Loucy (cell line): ENCODE measurements around the gene SIGLEC15.

Source experiments
- H2AFZ ChIP-seq: fragments of 200-600 bp; sonication (generic); 2 replicates; pipeline ENCODE4 v1.6.0; 2016; ENCODE audit warnings: antibody characterized with exemption, mild to moderate bottlenecking, low read length, moderate library complexity
- H3F3A ChIP-seq: fragments of 200-600 bp; 2 replicates; pipeline ENCODE4 v1.6.0; 2016; ENCODE audit warnings: antibody characterized with exemption, low read depth, mild to moderate bottlenecking
- H3K27me3 ChIP-seq: fragments of 200-600 bp; sonication (generic); 2 replicates; pipeline ENCODE4 v1.6.1; 2014; ENCODE audit warnings: low read length, mild to moderate bottlenecking; ENCODE audit not compliant: insufficient read depth, poor library complexity, severe bottlenecking
- H3K36me3 ChIP-seq: fragments of 200-600 bp; sonication (generic); 2 replicates; pipeline ENCODE4 v1.6.1; 2016; ENCODE audit warnings: low read length; ENCODE audit not compliant: insufficient read depth
- H3K4me1 ChIP-seq: fragments of 200-600 bp; sonication (generic); 2 replicates; pipeline ENCODE4 v1.5.1; 2014; ENCODE audit warnings: low read length, mild to moderate bottlenecking; ENCODE audit not compliant: insufficient read depth, poor library complexity, severe bottlenecking
- H3K4me2 ChIP-seq: fragments of 200-600 bp; sonication (generic); 2 replicates; pipeline ENCODE4 v1.6.0; 2014; ENCODE audit warnings: antibody characterized with exemption, low read length, low read depth, mild to moderate bottlenecking; ENCODE audit not compliant: poor library complexity, severe bottlenecking
- H3K4me3 ChIP-seq: fragments of 200-600 bp; sonication (generic); 2 replicates; pipeline ENCODE4 v1.5.1; 2014; ENCODE audit warnings: low read length, mild to moderate bottlenecking, mixed read lengths; ENCODE audit not compliant: poor library complexity, severe bottlenecking
- H3K79me2 ChIP-seq: fragments of 200-600 bp; sonication (generic); 2 replicates; pipeline ENCODE4 v1.6.1; 2014; ENCODE audit warnings: low read length; ENCODE audit not compliant: insufficient read depth
- H3K9ac ChIP-seq: fragments of 200-600 bp; sonication (generic); 2 replicates; pipeline ENCODE4 v1.6.0; 2014; ENCODE audit warnings: mild to moderate bottlenecking, low read depth, low read length, moderate library complexity; ENCODE audit not compliant: poor library complexity, severe bottlenecking
- H3K9me2 ChIP-seq: fragments of 200-600 bp; sonication (generic); replicated peaks from 2 replicates; pipeline ENCODE4 v1.6.1; 2016; ENCODE audit warnings: low read depth, low read length, mixed read lengths
- H3K9me3 ChIP-seq: fragments of 200-600 bp; sonication (generic); 2 replicates; pipeline ENCODE4 v1.6.1; 2014; ENCODE audit warnings: mild to moderate bottlenecking, antibody characterized with exemption, low read length, low read depth; ENCODE audit not compliant: insufficient read depth
- H4K20me1 ChIP-seq: fragments of 200-600 bp; sonication (generic); 2 replicates; pipeline ENCODE4 v1.6.0; 2014; ENCODE audit warnings: antibody characterized with exemption, low read length, mild to moderate bottlenecking; ENCODE audit not compliant: insufficient read depth, poor library complexity, severe bottlenecking
- CTCF ChIP-seq: fragments of 200-600 bp; sonication (generic); conservative IDR thresholded peaks from 2 replicates; pipeline ENCODE4 v1.5.1; 2014; ENCODE audit warnings: mild to moderate bottlenecking, antibody characterized with exemption, low read length
- EZH2phosphoT487 ChIP-seq: fragments of 200-600 bp; IDR thresholded peaks from 2 replicates; pipeline ENCODE4 v1.6.1; 2018; ENCODE audit warnings: antibody characterized with exemption, mild to moderate bottlenecking, moderate library complexity, borderline replicate concordance

SIGLEC15 gene

GRCh38 chr18:45887585-45887984 is 62.1 kb downstream of the SIGLEC15 start:
- Histone ChIP-seq H3K36me3 (peaks cover 40% of the 10 kb centered on the region; the same call in 1 of the 2 replicates), H3F3A (no peaks in the 10 kb centered on the region), H3K9me3 (no peaks in the 10 kb centered on the region), H2AFZ (no peak overlapping the region), H3K4me1 (no peaks in the 10 kb centered on the region), H4K20me1 (no peaks in the 10 kb centered on the region), H3K9me2 (no peaks in the 10 kb centered on the region), H3K9ac (no peak overlapping the region), H3K4me2 (no peak overlapping the region), H3K27me3 (no peaks in the 10 kb centered on the region), H3K4me3 (no peak overlapping the region), H3K79me2 (no peaks in the 10 kb centered on the region)
- TF ChIP-seq CTCF, result no peak
- TF ChIP-seq EZH2phosphoT487, result no peak

- TF ChIP-seq EZH2phosphoT487, result no peak
- no peak for TF ChIP-seq CTCF
- H4K20me1 ChIP-seq, result no peaks in the 10 kb centered on the region
- no peak overlapping the region for H3K4me2 ChIP-seq
- H2AFZ ChIP-seq, result no peak overlapping the region
- H3K36me3 ChIP-seq, result peaks cover 25% of the 10 kb centered on the region; the same call in 1 of the 2 replicates
- no peaks in the 10 kb centered on the region for H3K79me2 ChIP-seq
- H3F3A ChIP-seq, result no peaks in the 10 kb centered on the region
- no peaks in the 10 kb centered on the region for H3K9me2 ChIP-seq
- no peaks in the 10 kb centered on the region for H3K4me1 ChIP-seq
- H3K9ac ChIP-seq, result no peak overlapping the region
- no peaks in the 10 kb centered on the region for H3K27me3 ChIP-seq
- no peaks in the 10 kb centered on the region for H3K9me3 ChIP-seq
- H3K4me3 ChIP-seq, result no peak overlapping the region
These were observed 64.1 kb downstream of the SIGLEC15 start for GRCh38 chr18:45889419-45890064.

- H3K27me3 ChIP-seq, result no peaks in the 10 kb centered on the region
- no peaks in the 10 kb centered on the region for H3F3A ChIP-seq
- TF ChIP-seq CTCF, result no peak
- no peak for TF ChIP-seq EZH2phosphoT487
- no peaks in the 10 kb centered on the region for H3K9me3 ChIP-seq
- H4K20me1 ChIP-seq, result no peaks in the 10 kb centered on the region
- no peak overlapping the region for H3K4me2 ChIP-seq
- peaks cover 32% of the 10 kb centered on the region; the same call in 1 of the 2 replicates for H3K36me3 ChIP-seq
- H2AFZ ChIP-seq, result no peak overlapping the region
- H3K9ac ChIP-seq, result no peak overlapping the region
- no peaks in the 10 kb centered on the region for H3K4me1 ChIP-seq
- no peaks in the 10 kb centered on the region for H3K9me2 ChIP-seq
- H3K4me3 ChIP-seq, result no peak overlapping the region
- H3K79me2 ChIP-seq, result no peaks in the 10 kb centered on the region
These were observed 65.1 kb downstream of the SIGLEC15 start for GRCh38 chr18:45890606-45891005.
